Fibroblast of skin of scalp (primary cell): ENCODE data around the gene TRIP12.
"Not testable (repeated sequence)": the region's sequence is repeated elsewhere in the genome, so short reads cannot be mapped to it uniquely, and the experiment has no call there.

Experiments
- DNase-seq: peaks from one replicate; pipeline ENCODE4 v3.0.0-alpha.2; 2013

The TRIP12 gene

DNA sequence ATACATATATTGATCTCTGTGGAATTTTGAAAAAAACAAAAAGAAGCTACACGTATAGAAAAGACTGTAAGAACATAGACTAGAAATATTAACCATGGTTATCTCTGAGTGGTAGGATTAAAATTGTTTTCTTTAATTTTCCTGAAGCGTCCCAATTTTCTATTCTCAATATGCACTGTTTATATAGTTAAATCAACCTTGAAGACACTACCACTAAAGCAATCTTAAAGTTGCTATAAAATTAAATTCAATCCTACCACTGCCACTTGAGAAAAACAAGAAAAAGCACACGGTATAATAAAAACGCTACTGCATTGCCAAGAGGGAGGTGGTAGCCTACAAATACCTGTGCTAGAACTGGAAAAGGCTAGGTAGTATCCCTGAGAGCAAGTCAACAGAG, 47.2 kb downstream of the TRIP12 start:
- no peak for DNase-seq

DNA sequence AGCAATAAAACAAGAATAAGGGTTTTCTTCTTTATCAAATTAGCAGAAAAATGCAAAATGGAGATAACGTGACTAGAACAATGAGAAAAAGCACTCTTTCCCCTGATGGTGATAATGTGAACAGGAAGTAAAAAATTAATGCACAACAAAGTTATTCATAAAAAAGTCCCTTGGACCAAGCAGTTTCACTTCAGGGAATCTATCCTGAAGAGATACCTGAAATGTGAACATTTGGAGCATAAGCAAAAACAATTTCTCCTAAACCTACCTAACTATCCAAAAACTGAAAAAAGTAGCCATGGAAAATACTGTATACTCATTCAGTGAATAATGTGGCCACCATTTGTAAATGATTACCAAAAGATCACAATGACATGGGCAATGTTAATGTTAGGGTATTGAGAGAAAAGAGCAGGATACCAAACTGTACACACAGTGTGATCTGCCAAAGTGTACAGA, 48.7 kb downstream of the TRIP12 start:
- DNase-seq = no peak

DNA sequence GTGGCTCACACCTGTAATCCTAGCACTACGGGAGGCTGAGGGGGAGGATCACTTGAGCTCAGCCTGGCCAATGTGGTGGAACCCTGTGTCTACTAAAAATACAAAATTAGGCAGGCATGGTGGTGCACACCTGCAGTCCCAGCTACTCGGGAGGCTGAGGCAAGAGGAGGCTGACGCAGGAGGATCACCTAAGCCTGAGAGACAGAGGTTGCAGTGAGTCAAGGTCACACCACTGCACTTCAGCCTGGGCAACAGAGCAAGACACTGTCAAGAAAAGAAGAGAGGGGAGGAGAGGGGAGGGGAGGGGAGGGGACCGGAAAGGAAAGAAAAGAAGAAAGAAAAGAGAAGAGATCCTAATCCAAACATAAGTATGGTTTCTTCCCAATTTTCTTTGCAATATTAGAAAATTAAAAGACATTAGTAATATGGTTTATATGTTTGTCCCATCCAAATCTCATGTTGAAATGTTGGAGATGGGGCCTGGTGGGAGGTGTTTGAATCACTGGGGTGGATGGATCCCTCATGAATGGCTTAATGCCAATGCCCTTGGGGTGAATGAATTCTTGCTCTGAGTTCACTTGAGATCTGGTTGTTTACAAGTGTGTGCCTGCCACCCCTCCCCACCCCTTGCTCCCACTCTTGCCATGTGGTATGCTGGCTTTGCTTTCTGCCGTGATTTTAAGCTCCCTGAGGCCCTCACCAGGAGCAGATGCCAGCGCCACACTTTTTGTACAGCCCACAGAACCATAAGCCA, 50.7 kb downstream of the TRIP12 start:
- DNase-seq = peak; percentile 9

DNA sequence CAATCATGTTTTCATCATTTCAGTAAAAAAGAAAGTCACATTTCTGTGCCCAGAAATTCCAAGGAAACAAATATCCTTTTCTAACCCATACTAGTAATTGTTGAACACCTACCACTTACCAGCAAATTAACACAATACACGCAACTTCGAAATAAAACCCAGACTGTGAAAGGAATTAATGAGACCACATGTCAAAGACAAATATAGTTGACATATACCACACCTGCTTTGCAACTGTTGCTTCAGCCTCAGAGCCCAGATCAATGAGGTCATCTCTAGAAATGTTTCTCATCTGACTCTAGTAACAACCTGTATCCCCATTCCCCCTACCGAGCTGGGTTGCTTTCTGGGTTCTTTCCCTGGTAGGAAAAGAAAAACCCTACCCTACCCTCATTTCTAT, 52.6 kb downstream of the TRIP12 start:
- no peak for DNase-seq

DNA sequence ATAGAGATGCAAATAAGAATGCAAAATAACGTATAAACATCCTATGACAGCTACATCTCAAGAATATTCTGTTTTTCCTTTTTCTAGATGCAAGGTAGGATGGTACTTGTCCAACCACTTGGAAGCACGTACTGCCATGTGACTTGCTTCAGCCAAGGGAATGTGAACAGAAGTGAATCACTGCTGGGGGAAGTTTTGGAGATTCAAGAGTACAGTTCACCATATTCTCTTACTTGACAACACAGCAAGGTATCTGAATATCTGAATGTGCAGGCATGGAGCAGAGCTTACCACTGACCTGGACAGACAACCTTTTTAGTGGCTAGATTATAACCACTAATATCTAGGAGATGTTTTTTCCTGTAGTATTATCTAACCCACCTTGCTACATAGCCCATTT, 53.0 kb downstream of the TRIP12 start:
- DNase-seq = no peak

DNA sequence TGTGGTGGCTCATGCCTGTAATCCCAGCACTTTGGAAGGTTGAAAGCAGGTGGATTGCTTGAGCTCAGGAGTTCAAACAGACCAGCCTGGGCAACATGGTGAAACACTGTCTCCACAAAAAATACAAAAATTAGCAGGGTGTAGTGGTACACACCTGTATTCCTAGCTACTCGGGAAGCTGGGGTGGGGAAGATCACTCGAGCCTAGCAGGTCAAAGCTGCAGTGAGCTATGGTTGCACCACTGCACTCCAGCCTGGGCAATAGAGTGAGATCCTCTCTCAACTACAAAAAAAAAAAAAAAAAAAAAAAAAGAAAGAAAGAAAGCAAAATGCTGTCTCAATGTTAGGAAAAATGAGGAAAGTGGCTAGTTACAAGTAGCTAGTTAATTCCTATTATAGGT, 56.8 kb downstream of the TRIP12 start:
- DNase-seq = no peak

DNA sequence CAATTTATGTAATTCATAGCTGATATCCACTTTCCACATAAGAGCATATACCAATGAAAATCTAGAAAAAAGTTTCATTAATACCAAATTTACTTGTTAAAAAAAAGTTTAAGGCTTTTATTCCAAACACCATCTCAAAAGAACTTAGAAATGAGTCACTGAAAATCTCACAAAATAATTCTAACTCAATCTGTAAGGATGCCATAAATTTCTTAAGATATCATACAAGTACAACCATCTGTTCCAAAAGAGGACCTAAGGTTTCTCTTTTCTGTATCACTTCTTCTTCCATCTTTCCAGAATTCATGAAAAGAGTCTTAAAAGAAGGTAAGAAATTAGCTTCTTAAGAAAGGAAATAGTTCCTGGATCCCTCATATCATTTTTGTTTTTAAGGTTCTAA, 60.4 kb downstream of the TRIP12 start:
- no peak for DNase-seq

DNA sequence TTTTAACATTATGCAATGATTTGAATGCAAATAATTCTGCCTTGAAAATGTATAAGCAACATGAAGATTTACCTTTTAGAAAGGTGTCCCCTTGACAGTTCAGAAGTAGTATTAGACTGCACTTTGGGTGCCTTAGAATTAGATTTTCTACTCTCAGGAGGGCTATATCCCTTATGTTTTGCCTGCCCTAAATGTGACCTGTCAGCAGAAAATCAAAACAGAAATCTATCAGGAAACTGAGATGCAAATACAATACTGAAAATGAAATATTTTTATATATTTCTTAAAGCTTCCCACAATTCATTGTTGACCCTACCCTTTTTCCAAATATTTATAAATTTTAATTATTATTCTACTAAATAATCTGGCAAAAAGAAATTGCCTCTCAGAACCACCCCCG, 61.5 kb downstream of the TRIP12 start:
- no peak for DNase-seq

DNA sequence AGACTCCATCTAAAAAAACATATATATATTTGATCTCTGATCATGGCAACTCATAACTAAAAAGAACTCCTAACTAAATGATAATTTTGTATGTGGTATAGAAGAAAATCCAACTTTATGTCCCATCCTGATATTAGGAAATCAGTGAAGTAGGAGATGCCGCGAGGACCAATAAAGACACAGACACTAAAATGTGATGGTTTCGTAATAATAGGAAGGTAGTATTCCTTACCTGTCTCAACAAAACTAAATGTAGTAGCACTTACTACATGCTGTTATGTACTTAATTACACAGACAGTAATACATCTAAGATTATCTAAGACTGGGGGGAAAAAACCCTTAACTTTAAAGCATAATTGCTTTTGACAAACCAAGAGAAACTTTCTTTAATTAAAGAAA, 63.5 kb downstream of the TRIP12 start:
- DNase-seq = no peak

DNA sequence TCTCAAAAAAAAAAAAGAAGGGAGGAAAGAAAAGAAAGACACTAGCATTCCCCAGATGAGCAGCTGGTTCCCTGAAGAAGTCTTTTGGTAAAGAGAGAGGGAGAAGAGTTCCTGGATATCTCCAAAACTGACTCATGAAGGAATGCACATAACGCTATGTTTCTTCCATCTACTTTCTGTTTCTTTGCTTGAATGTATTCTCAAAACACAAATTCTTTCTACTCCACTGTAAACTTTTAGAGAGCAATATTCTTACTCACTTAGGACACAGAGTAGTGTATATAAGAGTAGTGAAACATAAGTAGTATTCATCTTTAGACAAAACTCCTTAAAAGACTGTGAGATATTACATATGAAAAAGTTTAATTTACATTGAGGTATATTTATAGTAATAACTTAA, 64.2 kb downstream of the TRIP12 start:
- no peak for DNase-seq

DNA sequence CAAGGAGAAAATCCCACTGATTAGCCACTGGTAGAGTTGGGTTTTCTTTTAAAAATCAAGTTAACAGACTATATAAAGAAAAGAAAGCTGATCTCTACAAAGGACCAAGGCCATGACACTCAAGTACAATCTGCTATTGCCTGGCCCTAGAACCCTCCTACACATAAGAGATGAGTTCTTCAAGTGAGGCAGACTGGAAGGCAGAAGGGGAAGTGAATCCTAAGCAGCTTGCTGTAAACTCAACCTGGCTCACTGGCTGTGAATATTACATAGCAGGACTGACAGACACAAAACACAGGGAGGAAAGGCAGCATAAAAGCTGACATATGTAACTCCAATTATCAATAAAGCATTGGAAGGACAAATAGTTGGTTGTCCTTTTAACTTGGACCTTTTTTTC, 65.4 kb downstream of the TRIP12 start:
- DNase-seq = no peak

DNA sequence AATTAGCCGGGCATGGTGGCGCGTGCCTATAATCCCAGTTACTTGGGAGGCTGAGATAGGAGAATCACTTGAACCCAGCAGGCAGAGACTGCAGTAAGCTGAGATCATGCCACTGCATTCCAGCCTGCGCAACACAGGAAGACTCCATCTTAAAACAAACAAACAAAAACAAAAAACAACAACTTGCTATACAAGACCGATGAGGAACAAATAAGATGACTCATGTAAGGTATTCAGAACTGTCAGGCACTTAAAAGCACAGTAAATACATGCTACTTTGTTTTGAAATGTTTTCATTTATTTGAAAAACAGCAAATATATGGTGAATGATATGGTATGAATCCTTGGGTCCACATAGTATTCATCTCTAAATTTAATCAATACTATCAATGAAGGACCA, 66.7 kb downstream of the TRIP12 start:
- no peak for DNase-seq

DNA sequence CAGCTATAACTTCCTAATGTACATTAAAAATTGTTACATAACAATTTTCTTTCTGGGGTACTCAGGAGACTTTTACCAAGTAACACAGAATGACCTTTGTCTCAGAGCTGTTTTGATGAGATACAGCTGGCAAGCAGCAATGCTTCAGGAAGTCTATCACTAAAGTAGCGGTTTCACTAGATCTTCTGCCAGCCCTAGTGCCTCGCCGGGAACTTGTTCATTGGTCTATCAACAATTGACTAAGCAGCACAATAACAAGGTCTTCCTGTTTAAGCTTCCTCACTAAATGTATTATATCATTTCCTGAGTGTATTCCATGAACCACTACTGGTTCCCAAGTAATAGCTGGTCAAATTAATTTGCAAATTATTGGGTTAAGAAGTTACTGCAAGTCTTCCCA, 69.2 kb downstream of the TRIP12 start:
- DNase-seq = peak; percentile 11

DNA sequence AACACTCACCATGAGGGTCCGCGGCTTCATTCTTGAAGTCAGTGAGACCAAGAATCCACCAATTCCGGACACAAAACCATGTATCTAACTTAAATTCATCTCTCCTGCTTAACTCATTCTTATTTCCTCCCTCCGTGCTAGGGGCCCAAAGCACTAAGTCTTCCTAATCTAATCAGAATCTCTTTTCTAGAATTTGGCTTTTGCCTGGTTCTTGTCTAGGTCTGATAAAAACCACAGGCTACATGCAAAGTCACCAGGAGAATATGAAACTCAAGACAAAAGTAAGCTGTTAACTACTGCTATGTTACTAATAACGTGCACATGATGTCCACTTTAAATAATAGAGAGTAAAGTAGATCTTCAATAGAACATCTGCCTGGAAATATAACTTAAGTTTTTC, 69.9 kb downstream of the TRIP12 start:
- DNase-seq = no peak

DNA sequence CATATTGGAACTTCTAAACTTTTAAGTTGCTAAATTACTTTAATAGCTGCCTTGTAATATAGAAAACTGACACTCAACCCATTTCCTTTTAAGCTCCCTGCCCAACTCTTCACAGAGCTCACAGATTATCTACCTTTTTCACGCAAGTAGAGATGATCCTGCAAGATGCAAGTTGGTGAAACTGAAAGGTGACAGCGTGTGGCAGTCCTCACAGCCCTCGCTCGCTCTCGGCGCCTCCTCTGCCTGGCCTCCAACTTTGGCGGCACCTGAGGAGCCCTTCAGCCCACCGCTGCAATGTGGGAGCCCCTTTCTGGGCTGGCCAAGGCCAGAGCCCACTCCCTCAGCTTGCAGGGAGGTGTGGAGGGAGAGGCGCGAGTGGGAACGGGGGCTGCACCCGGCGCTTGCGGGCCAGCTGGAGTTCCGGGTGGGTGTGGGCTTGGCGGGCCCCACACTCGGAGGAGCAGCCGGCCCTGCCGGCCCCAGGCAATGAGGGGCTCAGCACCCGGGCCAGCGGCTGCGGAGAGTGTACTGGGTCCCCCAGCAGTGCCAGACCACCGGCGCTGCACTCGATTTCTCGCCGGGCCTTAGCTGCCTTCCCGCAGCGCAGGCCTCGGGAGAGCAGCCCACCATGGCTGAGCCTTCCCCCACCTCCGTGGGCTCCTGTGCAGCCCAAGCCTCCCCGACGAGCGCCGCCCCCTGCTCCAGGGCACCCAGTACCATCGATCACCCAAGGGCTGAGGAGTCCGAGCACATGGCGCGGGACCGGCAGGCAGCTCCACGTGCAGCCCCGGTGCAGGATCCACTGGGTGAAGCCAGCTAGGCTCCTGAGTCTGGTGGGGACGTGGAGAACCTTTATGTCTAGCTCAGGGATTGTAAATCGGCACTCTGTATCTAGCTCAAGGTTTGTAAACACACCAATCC, 71.2 kb downstream of the TRIP12 start:
- DNase-seq = not testable (repeated sequence)

DNA sequence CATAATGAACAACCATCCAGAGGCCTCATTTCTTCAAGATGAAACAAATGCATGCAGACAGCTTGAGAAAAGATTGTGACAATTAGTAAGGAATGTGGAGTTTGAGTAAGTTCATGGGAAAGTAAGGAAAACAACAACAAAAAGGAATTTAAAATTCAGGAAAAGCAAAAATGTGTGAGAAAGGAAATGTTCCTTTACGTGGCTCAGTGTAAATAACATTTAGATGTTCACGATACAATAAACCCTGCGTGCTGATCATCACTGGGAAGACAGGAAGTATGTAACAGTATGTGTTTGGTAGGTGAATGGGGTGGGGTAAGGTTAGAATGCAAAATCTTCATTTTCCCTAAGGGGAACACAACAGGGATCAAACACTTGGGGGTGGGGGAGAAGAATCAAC, 72.7 kb downstream of the TRIP12 start:
- no peak for DNase-seq

DNA sequence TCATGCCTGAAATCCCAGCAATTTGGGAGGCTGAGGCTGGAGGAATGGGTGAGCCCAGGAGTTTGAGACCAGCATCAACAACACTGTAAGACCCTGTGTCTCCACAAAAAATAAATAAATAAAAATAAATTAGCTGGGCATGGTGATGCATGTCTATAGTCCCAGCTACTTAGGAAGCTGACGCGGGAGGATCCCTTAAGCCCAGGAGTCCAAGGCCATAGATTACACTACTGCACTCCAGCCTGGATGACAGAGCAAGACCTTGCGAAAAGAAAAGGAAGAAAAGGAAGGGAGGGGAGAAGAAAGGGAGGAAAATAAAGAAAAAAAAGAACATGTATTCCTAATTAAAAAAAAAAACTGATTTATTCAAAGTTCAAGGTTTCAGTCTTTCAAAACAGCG, 78.2 kb downstream of the TRIP12 start:
- no peak for DNase-seq

DNA sequence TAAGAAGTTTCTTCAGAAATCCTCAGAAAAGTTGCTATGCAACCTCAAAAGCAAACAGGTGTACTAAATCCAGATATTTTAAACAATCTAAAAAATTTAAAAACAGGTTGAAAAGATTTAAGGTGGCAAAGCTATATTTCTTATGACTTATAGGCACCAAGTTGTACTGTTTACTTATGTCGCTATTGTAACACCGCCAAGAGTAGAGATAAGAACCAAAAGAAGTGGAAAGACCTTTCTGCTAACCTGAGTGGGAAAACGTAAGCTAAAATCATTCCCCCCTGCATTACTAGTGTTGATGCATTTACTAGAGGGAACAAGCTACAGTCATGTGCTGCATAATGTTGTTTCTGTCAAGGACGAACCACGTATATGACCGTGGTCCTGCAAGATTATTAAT, 83.1 kb downstream of the TRIP12 start:
- no peak for DNase-seq

DNA sequence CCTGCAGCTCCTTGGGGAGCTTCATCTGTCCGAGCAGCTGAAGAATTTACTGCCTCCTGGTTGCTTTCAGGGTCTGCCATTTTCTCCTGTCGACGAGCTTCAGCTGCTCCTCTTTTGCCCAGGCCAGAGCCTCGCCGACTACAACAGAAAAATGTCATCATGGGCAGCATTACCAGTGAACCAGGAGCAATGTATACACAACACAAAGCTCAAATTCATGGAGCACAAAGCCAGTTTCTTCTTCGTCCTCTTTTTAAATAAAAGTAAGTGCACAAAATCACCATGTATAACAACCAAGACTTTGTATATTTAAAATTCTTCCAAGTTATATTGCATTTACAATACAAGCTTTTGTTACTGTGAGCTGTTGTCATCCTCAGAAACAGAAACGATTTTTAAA, 85.0 kb downstream of the TRIP12 start:
- no peak for DNase-seq

DNA sequence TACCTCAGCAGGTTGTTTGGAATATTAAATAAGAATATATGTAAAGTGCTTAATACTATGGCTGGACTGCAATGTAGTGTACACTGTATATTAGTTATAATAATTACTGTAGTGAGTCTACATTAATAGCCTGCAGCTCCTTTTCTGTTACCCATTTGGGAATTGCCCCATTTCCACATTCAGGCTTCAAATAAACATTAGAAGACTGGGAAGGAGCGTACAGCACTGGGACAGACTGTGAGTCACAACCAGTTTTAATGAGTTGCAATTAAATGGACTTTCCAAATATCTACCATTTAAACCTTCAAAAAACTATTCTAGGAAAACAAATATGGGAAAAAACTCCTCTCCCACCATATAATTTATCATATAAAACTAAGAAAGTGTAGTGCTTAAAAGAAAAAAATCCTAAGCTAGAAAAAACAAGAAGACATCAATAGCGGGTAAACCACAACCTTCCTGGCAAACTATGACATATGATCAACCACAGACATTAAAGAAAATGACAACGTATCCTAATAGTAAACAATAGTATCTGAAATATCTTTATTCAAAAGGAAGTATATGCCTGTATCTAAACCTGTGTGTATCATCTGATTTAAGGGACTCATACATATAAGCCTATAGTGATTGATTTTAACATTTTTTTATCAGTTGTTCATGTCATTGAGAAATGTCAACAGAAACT, 86.1 kb downstream of the TRIP12 start:
- no peak for DNase-seq

DNA sequence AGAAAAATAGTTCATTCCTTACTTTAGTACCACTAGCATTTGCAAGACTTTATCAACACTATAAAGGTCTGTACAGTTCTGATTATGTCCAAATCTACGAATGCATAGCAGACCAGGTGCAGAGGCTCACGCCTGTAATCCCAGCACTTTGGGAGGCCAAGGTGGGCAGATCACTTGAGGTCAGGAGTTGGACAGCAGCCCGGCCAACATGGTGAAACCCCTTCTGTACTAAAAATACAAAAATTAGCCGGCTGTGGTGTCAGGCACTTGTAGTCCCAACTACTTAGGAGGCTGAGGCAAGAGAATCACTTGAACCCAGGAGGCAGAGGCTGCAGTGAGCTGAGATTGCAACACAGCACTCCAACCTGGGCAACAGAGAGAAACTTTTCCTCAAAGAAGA, 87.4 kb downstream of the TRIP12 start:
- not testable (repeated sequence) for DNase-seq

DNA sequence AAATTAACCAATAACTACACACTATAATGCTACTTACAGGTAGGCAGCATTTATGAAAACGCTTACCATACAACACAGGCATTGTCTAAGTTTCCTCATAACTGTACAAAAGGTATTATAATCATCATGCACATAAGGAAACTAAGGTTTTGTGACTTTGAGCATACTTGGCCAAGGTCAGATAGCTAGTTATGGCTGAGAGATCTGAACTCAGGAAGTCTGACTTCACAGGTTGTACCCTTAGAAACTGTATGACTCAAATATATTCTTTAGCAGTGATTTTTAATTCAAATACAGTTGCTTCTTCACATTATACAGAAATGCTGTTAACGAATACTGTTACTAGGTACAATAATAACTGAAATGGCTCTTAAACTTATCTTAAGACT, 89.3 kb downstream of the TRIP12 start:
- DNase-seq = no peak

DNA sequence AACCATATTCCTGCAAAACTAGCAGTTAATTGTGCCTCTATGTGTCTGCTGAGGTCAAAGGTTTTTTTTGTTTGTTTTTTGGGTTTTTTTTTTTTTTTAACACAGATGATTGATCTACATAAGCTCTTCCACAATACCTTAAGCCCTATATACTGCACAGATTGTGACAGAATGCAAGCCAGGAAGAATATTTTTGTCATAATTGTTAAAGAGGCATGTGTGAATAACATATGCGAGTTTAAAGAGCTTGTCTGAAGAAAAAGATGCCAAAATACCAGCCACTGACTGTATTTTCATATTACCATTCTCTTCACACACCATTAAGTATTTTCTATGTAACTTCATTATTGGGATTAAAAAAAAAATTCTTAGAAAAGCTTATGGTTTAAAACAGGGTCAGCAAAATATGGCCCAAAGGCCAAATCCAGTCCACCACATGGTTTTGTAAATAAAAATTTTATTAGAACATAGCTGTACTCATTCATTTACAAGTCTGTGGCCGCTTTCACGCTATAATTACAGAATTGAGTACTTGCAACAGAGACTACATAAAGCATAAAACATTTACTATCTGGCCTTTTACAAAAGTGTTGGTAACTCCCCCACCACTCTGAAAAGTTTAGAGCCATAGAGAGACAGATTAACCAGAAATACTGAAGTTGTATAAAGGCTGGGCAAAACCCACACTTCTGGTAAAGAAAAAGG, 89.9 kb downstream of the TRIP12 start:
- DNase-seq = no peak
